Breast epithelium (tissue), 4 donors: ENCODE measurements around the gene TECTA. TPM values are rescaled to one million over a fixed set of nuclear protein-coding genes. Genes with fewer than 3 reads are reported as not detected.

Experiments used
- DNase-seq, 2 donors: peaks; one replicate each; pipeline ENCODE4 v3.0.0-alpha.2; 2019; ENCODE audit warnings: low spot score in 2 of 2
- H3K27ac ChIP-seq, 2 donors: fragments of 200-600 bp; sonication (generic) in 1 of 2; one replicate each; pipeline ENCODE4 v1.5.1; 2016 to 2019; ENCODE audit warnings: mild to moderate bottlenecking in 1 of 2
- H3K27me3 ChIP-seq, 2 donors: fragments of 200-600 bp; sonication (generic) in 1 of 2; one replicate each; pipeline versions ENCODE4 v1.5.1 to v1.6.0; 2017 to 2019; ENCODE audit warnings: control low read depth in 1 of 2, mild to moderate bottlenecking in 1 of 2
- H3K36me3 ChIP-seq: fragments of 200-600 bp; one replicate; pipeline ENCODE4 v1.5.1; 2019
- H3K4me1 ChIP-seq, 2 donors: fragments of 200-600 bp; sonication (generic); one replicate each; pipeline ENCODE4 v1.5.1; 2016 to 2019; ENCODE audit warnings: control low read depth in 1 of 2
- H3K4me3 ChIP-seq, 3 donors: fragments of 200-600 bp; sonication (generic); 1 replicate in 2 of 3; 2 replicates in 1 of 3; pipeline ENCODE4 v1.5.1; 2016 to 2019; ENCODE audit warnings: mild to moderate bottlenecking in 3 of 3, moderate library complexity in 2 of 3
- H3K9me3 ChIP-seq, 2 donors: fragments of 200-600 bp; sonication (generic) in 1 of 2; one replicate each; pipeline ENCODE4 v1.5.1; 2016 to 2019; ENCODE audit warnings: control low read depth in 1 of 2
- POLR2A ChIP-seq: fragments of 450-650 bp; IDR thresholded peaks from one replicate; pipeline ENCODE4 v1.6.1; 2016; ENCODE audit warnings: antibody characterized with exemption, mild to moderate bottlenecking, moderate library complexity
- POLR2AphosphoS5 ChIP-seq, 3 donors: sonication (generic); formaldehyde crosslinking; IDR thresholded peaks; one replicate each; pipeline ENCODE4 v1.6.1; 2017; ENCODE audit warnings: antibody characterized with exemption in 3 of 3
- intact Hi-C: fragments of 100-400 bp; cut with DNase I; formaldehyde crosslinking; loops from one replicate; pipeline ENCODE4 v1.15.1; 2023; ENCODE audit warnings: low total_unique reads
- total RNA-seq, 3 donors: library from RNA; depleted of rRNA; stranded (reverse); fragments of >200 nt; gene quantifications; one replicate each; pipeline ENCODE4 v1.1.0, GENCODE V29; 2016
- TF ChIP-seq, protein P1 (sequence below), 3 donors: fragments of 450-650 bp; IDR thresholded peaks; one replicate each; pipeline ENCODE4 v1.5.1; 2016 to 2017; ENCODE audit warnings: antibody characterized with exemption in 3 of 3, mild to moderate bottlenecking in 3 of 3, moderate library complexity in 3 of 3

The TECTA gene
- total RNA-seq, 3 donors from 2014 or later = 0.64 to 1.3 (median 0.88) TPM

DNA sequence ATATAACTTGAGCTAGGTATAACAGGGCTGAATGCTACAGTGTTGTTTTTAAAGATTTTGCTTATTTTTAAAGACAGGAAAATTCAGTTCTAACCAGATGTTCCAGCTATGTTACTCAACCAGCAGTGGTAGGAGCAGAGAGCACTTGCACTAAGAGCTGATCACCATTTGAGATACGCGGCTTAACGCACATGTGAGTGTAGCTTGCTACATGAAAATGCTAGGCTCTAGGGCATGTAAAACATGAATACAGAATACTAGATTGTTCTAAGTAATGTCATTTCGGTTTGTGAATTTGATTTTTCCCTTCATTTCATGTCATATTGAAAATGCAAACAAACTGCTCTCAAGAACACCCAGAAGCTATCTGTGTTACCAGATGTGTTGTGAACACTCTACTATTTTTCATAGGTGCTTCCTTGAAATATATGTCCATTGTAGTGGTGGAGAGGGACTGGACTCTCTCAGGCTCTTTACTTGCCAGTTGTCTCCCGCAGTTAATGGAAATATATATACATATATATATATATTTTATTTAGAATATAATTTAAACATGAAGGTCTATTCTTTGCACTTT, 10.8 kb upstream of the TECTA start:
- no peaks in the 10 kb centered on the region for H3K27me3 ChIP-seq
- no peak overlapping the region for H3K4me3 ChIP-seq
- intact Hi-C loops = no loop called here
- no peak overlapping the region for H3K27ac ChIP-seq
- H3K9me3 ChIP-seq = no peaks in the 10 kb centered on the region
- H3K36me3 ChIP-seq = no peaks in the 10 kb centered on the region
- DNase-seq = no peak
- no peaks in the 10 kb centered on the region for H3K4me1 ChIP-seq
- no peak for TF ChIP-seq POLR2AphosphoS5 (IDR thresholded peaks at IDR 0.05)
- TF ChIP-seq, protein P1, sequence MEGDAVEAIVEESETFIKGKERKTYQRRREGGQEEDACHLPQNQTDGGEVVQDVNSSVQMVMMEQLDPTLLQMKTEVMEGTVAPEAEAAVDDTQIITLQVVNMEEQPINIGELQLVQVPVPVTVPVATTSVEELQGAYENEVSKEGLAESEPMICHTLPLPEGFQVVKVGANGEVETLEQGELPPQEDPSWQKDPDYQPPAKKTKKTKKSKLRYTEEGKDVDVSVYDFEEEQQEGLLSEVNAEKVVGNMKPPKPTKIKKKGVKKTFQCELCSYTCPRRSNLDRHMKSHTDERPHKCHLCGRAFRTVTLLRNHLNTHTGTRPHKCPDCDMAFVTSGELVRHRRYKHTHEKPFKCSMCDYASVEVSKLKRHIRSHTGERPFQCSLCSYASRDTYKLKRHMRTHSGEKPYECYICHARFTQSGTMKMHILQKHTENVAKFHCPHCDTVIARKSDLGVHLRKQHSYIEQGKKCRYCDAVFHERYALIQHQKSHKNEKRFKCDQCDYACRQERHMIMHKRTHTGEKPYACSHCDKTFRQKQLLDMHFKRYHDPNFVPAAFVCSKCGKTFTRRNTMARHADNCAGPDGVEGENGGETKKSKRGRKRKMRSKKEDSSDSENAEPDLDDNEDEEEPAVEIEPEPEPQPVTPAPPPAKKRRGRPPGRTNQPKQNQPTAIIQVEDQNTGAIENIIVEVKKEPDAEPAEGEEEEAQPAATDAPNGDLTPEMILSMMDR (IDR thresholded peaks at IDR 0.05) = no peak

DNA sequence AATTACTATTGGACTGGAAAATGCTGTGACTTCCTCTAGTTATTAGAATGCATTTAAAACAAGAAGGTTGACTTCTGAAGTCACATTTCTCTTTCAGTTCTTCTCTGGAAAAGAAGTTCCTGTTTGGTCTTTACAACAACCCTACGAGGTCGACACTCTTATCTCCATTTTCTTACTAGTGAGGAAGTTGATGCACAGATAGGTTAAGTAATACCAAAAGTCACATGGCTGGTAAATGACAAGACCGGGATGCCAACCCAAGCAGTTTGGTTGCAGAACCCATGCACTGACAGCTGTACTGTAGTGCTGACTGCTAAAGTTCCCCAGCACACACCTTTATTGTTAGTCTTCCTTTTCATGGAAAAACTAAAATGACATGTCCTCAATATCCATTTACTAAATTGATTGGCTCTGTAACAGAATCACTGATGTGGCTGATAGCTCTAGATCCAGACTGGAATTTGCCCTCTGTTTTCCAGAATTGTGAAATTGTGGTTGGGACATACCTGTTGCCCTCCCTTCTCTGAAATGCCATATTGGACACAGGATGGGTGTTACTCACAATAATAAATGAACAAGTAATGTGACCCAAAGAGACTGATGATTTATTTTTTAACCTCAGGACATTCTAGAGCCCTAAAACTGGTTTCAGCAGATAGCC, 9.4 kb upstream of the TECTA start:
- H3K4me3 ChIP-seq = no peak overlapping the region
- DNase-seq = no peak
- H3K27me3 ChIP-seq = no peaks in the 10 kb centered on the region
- no peaks in the 10 kb centered on the region for H3K4me1 ChIP-seq
- no peak overlapping the region for H3K27ac ChIP-seq
- intact Hi-C loops = no loop called here
- TF ChIP-seq POLR2AphosphoS5 (IDR thresholded peaks at IDR 0.05) (no peak), POLR2A (no peak)
- TF ChIP-seq, protein P1 (IDR thresholded peaks at IDR 0.05) = no peak
- H3K9me3 ChIP-seq = no peaks in the 10 kb centered on the region
- H3K36me3 ChIP-seq = no peaks in the 10 kb centered on the region

DNA sequence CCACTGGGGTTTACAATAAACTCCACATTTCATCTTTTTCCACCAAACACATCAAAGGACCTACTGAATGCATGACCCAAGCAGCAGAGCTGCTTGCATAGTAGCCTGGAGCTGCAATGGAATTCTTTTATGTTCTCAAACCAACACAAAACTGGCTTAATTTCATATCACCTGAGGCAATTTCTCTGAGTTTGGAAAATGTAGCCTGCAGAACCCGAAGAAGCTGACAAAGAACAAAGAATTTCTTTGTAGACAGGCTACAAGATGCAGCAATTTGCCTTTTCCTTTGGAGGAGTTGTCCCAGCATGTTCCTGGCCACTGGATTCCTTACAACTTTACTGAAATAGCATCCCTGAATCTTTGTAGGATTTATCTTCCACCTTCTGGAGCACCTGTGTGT, 5.5 kb upstream of the TECTA start:
- H3K27ac ChIP-seq = no peak overlapping the region
- H3K27me3 ChIP-seq = no peaks in the 10 kb centered on the region
- TF ChIP-seq, protein P1 (IDR thresholded peaks at IDR 0.05) = no peak
- TF ChIP-seq POLR2A (no peak), POLR2AphosphoS5 (IDR thresholded peaks at IDR 0.05) (no peak)
- intact Hi-C loops = no loop called here
- H3K9me3 ChIP-seq = no peaks in the 10 kb centered on the region
- DNase-seq = peak in 1 of 2 donors; percentile 34
- H3K4me1 ChIP-seq = no peaks in the 10 kb centered on the region
- no peaks in the 10 kb centered on the region for H3K36me3 ChIP-seq
- no peak overlapping the region for H3K4me3 ChIP-seq

DNA sequence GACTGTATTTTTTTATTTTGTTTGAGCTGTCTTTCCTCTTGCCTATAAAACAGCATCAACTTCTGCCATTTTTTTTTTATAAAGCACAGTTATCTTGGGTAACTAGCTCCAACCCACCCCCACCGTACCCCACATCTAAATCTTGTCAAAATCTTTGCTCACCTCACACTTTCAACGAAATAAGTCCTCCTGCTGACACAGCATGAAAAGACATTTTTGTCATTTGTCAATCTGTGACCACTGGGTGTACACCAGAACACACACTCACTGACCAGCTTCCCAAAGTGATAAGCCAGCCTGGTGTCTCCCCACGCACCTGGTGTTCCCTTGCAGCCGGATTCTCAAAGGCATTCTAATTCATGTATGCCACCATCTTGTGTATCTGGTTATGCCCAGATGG, 1.7 kb upstream of the TECTA start:
- DNase-seq = no peak
- intact Hi-C loops = no loop called here
- H3K4me3 ChIP-seq = no peak overlapping the region
- H3K4me1 ChIP-seq = no peaks in the 10 kb centered on the region
- H3K27ac ChIP-seq = no peak overlapping the region
- no peaks in the 10 kb centered on the region for H3K36me3 ChIP-seq
- no peaks in the 10 kb centered on the region for H3K9me3 ChIP-seq
- TF ChIP-seq, protein P1 (IDR thresholded peaks at IDR 0.05) = no peak
- TF ChIP-seq POLR2A = no peak
- no peak for TF ChIP-seq POLR2AphosphoS5 (IDR thresholded peaks at IDR 0.05)
- no peaks in the 10 kb centered on the region for H3K27me3 ChIP-seq

DNA sequence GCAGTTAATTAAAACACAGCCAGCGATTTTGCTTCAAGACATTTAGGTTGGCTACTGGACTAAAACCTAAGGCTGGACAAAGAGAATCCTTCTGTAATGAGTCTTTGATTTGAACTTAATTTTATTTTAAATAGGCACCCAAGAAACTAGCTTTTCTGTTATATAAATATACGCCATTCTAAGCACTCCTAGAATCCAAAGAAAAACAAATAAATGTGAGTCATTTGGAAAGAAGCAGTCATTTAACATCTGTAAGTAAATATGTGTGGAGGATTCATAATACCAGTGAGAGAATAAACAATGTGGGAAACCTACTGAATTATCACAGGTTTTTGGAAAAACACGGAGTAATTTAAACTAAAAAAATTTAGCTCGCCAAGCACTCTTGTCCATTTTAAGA, 1.2 kb upstream of the TECTA start:
- Histone ChIP-seq H3K4me3 (no peak overlapping the region), H3K4me1 (no peaks in the 10 kb centered on the region), H3K9me3 (no peaks in the 10 kb centered on the region), H3K27me3 (no peaks in the 10 kb centered on the region), H3K36me3 (no peaks in the 10 kb centered on the region), H3K27ac (no peak overlapping the region)
- no peak for TF ChIP-seq POLR2AphosphoS5 (IDR thresholded peaks at IDR 0.05)
- TF ChIP-seq, protein P1 (IDR thresholded peaks at IDR 0.05) = no peak
- TF ChIP-seq POLR2A = no peak
- no peak for DNase-seq
- intact Hi-C loops = no loop called here
